RWPE1 (cell line): ENCODE results near the gene TUBB4B.

Experiments
- CTCF ChIA-PET: fragments of 350-600 bp; sonication (Branson Sonifier 250); formaldehyde crosslinking; extraction: SDS; loops from one replicate; lab custom pipeline; 2021; lab: Yijun Ruan, JAX
- POLR2A ChIA-PET: fragments of 400-600 bp; formaldehyde crosslinking; extraction: SDS; loops from one replicate; lab custom pipeline; 2020; ENCODE audit warnings: antibody characterized with exemption; ENCODE audit not compliant: low non-redundant PET; lab: Yijun Ruan, JAX
- DNase-seq: peaks from one replicate; pipeline ENCODE4 v3.0.0; 2012; ENCODE audit warnings: low spot score
- H3K27ac ChIP-seq: fragments of 450-650 bp; 2 replicates; pipeline ENCODE4 v1.5.1; 2017
- CTCF ChIP-seq: fragments of 450-650 bp; conservative IDR thresholded peaks from 2 replicates; pipeline ENCODE4 v1.5.1; 2017; ENCODE audit warnings: low read depth, mild to moderate bottlenecking

TUBB4B gene

GRCh38 chr9:137194909-137195308 lies 46.2 kb upstream of the TUBB4B start:
- H3K27ac ChIP-seq = peak overlapping the region; percentile 99
- CTCF ChIA-PET = interaction anchor here (0.9 to 1.2 kb wide), 3 partner anchors 14 to 42 kb away, joined by 3 to 8 read pairs (median 5); no protein-coding TSS in a partner anchor
- POLR2A ChIA-PET = interaction anchor here (0.7 to 1.3 kb wide), 5 partner anchors 10 to 106 kb away, joined by 3 read pairs; partner anchors contain the start of genes NDOR1, RNF208 and TMEM203
- TF ChIP-seq CTCF = no peak
- DNase-seq = no peak

- no peak for DNase-seq
- H3K27ac ChIP-seq = peak overlapping the region; percentile 99
- TF ChIP-seq CTCF = no peak
- POLR2A ChIA-PET = interaction anchor here (1.0 to 1.3 kb wide), 2 partner anchors 27 to 106 kb away, joined by 3 read pairs; partner anchors contain the start of gene RNF208
- CTCF ChIA-PET = interaction anchor here (0.7 to 1.2 kb wide), 6 partner anchors 13 to 91 kb away, joined by 3 to 8 read pairs (median 4); no protein-coding TSS in a partner anchor
These were observed 45.4 kb upstream of the TUBB4B start for GRCh38 chr9:137195525-137196220.

- POLR2A ChIA-PET = interaction anchor here (0.6 to 2.1 kb wide), 3 partner anchors 9 to 26 kb away, joined by 3 to 17 read pairs (median 4); partner anchors contain the start of genes ANAPC2 and SSNA1
- peak; percentile 59 for DNase-seq
- CTCF ChIA-PET = interaction anchor here (0.7 to 2.5 kb wide), 10 partner anchors 9 to 435 kb away, joined by 3 to 14 read pairs (median 4); partner anchors contain the start of genes ANAPC2, RNF224 and SSNA1
- TF ChIP-seq CTCF = no peak
- peak overlapping the region; percentile 99 for H3K27ac ChIP-seq
These were observed 42.8 kb upstream of the TUBB4B start for GRCh38 chr9:137198051-137198901.

- ChIA-PET CTCF (interaction anchor here (0.5 to 2.5 kb wide), 9 partner anchors 10 to 126 kb away, joined by 3 to 14 read pairs (median 4); partner anchors contain the start of genes ANAPC2 and SSNA1), POLR2A (interaction anchor here (2.1 kb wide), 1 partner anchor 10 kb away, joined by 17 read pairs; the partner anchor contains the start of genes ANAPC2 and SSNA1)
- peak overlapping the region; percentile 99 for H3K27ac ChIP-seq
- TF ChIP-seq CTCF = no peak
- no peak for DNase-seq
These were observed 42.2 kb upstream of the TUBB4B start for GRCh38 chr9:137198902-137199283.

- peak overlapping the region; percentile 99 for H3K27ac ChIP-seq
- DNase-seq = no peak
- ChIA-PET CTCF (interaction anchor here (0.5 to 2.5 kb wide), 7 partner anchors 10 to 127 kb away, joined by 3 to 14 read pairs (median 4); partner anchors contain the start of genes ANAPC2 and SSNA1), POLR2A (interaction anchor here (2.1 kb wide), 1 partner anchor 11 kb away, joined by 17 read pairs; the partner anchor contains the start of genes ANAPC2 and SSNA1)
- TF ChIP-seq CTCF = no peak
These were observed 41.5 kb upstream of the TUBB4B start for GRCh38 chr9:137199411-137200121.
